T-helper 2 cell treated with Interferon-gamma antibody and Interleukin-4, amounts not matched to agents 100 ng/mL and 5 ng/mL, for 36 hours (primary cell): ENCODE data around the gene TBX2. TPM values are rescaled to one million over a fixed set of nuclear protein-coding genes. Genes with fewer than 3 reads are reported as not detected.

Experiments
- intact Hi-C: fragments of 100-400 bp; cut with micrococcal nuclease; formaldehyde crosslinking; loops from one replicate; pipeline ENCODE4 v1.15.1; 2023
- total RNA-seq: library from RNA; stranded (reverse); gene quantifications from 2 replicates; pipeline ENCODE4 v1.2.3, GENCODE V29; 2022

TBX2 gene
- total RNA-seq, 1 donor from 2014 or later = not detected

- intact Hi-C loops = no loop called here
Measured at GRCh38 chr17:61400717-61401388, 1.2 kb downstream of the TBX2 start.

DNA sequence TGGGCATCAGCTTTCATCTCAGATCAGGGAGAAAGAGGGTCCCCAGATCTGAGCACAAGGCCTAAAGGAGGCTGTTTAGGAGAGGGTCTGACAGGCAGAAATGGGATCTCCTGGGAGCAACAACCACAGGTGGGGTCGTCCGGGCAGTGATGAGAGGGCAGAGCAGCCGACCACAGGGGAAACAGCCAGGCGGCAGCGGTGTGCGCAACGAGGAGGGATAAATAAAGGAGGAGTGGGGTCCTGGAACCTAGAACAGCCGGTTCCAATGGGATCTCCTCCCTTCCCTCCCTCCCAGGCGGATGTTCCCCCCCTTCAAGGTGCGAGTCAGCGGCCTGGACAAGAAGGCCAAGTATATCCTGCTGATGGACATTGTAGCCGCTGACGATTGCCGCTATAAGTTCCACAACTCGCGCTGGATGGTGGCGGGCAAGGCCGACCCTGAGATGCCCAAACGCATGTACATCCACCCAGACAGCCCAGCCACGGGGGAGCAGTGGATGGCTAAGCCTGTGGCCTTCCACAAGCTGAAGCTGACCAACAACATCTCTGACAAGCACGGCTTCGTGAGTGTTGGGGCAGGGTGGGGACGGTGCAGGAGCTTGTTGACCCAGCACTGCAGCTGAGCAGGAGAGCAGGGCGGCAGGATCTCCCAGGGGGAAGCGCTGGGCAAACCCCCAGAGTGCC lies 1.9 kb downstream of the TBX2 start:
- intact Hi-C loops = no loop called here

DNA sequence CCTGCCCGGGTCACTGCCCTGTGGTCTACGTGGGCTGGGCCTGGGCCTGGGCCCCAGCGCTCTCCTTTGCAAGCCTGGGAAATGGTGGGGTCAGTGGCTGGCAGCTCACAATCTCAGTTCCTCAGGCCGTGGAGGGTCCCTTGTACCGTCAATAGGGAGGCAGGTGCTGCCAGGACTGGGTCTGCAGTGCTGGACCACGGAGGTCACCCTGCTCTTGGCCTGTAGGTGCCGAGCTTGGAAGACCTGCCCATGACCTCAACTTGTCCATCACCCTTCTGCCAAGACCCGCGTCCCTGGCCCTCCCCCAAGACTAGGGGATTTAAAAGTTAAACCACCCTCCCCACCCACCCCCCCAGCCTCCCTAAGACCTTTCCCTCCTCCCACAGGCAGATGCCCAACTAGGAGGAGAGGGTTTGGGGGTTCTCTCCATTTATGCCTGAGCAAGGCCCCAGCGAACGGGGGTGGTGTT lies 2.5 kb downstream of the TBX2 start:
- intact Hi-C loops = no loop called here

DNA sequence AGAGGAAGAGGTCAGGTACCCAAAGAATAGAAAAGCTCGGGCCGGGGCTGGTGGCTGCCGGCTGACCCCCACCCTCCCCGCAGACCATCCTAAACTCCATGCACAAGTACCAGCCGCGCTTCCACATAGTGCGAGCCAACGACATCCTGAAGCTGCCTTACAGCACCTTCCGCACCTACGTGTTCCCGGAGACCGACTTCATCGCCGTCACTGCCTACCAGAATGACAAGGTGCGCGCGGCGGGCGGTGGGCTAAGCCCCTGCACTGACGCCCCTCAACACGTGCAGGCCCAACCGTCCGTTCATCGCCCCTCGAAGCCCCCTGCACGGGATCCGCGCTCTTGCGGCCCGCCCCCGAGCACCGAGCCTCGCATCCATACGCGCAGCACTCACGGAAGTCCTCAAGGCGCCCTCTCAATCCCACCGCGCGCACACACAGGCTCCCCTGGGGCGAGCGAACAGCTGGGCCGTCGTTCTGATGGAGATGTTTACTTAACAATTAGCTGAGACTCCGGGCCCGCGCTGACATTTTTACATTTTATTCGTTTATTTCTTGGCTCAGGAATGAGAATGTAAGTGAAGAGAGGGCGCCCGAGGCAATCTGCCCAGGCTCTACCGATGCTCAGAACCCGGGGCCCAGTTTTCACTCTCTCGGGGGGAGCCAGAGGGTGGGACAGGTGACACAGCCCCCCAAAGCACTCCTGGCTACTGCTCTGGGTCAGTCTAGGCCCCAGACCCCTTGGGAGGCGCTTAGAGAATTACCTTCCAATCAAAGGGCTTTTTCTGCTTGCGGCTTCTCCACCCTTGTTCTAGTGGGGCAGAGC lies 3.5 kb downstream of the TBX2 start:
- intact Hi-C loops = no loop called here

DNA sequence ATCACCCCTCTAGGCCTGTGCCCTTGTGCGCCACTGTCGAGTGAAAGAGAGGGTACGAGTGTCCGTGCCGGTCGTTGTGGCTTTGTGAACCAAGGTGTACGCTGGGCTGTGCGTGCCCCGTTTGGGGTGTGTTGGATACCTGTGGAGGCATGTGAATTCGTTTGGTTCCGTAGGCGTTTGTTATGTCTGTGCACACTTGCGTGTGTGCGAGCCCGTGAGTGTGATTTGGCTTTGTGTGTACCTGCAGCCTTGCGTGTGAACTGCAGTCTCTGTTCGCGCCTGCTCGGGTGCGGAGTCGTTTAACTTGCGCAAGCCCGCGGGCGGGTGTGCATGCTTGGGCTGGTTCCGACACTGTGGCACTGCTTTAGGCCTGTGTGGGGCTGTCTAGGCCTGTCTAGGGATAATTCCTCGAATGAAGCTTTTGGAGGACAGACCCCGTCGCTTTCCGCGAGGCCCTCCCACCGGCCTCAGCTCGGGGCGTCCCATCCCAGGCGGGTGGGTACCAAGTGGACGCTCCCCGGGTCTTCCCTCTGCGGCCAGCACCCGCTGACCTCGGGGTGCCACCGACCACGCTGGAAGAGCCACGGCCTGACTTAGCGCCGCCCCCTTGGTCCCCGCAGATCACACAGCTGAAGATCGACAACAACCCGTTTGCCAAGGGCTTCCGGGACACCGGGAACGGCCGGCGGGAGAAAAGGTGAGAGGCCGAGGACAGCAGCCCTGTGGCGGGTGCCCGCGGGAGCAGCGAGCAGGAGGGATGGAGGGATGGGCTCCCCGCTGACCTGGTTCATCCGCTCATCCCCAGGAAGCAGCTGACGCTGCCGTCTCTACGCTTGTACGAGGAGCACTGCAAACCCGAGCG lies 4.4 kb downstream of the TBX2 start:
- intact Hi-C loops = no loop called here

GRCh38 chr17:61404663-61404912 lies 4.9 kb downstream of the TBX2 start:
- intact Hi-C loops = no loop called here

GRCh38 chr17:61404913-61405685 lies 5.5 kb downstream of the TBX2 start:
- intact Hi-C loops = loop anchor here (1.0 kb wide), 1 partner anchor 47 kb away; the partner anchor contains the start of gene TBX4

- intact Hi-C loops = loop anchor here (1.0 kb wide), 1 partner anchor 46 kb away; the partner anchor contains the start of gene TBX4
Measured at GRCh38 chr17:61405686-61406536, 6.3 kb downstream of the TBX2 start.

DNA sequence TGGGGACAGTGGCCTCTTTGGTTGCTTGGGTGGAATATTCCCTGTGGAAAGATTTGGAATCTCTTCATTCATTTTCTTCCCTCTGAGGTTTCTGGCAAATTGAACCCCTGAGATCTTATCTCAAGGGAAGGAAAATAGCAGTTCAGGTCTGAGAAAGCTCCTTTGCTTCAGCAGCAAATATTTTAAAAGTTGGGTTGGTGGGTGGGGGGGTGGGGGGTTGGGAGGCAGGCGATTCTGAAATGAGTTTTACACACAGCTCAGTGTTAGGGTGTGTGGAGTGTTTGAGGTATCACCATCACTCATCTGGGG lies 6.8 kb downstream of the TBX2 start:
- intact Hi-C loops = no loop called here

- intact Hi-C loops = no loop called here
Measured at GRCh38 chr17:61406971-61407911, 7.6 kb downstream of the TBX2 start.

DNA sequence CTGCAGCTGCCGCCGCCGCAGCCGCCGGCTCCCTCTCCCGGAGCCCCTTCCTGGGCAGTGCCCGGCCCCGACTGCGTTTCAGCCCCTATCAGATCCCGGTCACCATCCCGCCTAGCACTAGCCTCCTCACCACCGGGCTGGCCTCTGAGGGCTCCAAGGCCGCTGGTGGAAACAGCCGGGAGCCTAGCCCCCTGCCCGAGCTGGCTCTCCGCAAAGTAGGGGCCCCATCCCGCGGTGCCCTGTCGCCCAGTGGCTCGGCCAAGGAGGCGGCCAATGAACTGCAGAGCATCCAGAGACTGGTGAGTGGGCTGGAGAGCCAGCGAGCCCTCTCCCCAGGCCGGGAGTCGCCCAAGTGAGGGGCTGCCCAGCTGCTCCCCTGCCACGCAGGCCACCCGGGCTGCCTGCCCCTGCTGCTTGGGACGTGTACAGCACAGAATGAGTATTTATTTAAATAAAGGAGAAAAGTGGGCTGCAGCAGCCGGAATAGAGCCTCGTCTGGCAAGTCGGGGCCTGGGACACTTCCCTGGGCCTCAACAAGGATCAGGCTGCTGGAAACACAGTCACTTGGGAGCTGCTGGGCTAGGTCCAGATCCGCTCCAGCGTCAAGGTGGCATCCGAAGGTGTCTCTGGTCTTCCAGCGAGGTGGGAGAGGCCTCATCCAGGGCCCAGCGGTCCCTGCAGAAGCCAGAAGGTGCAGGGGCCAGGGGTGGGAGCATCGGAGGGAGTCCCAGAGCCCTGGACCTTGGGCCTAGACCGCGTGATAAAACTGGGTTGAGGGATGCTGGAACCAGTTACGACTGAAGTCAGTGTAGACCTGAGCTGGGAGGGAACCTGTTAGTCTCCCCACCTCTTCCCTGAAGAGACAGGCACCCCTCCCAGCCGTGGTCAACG lies 8.8 kb downstream of the TBX2 start:
- intact Hi-C loops = no loop called here

DNA sequence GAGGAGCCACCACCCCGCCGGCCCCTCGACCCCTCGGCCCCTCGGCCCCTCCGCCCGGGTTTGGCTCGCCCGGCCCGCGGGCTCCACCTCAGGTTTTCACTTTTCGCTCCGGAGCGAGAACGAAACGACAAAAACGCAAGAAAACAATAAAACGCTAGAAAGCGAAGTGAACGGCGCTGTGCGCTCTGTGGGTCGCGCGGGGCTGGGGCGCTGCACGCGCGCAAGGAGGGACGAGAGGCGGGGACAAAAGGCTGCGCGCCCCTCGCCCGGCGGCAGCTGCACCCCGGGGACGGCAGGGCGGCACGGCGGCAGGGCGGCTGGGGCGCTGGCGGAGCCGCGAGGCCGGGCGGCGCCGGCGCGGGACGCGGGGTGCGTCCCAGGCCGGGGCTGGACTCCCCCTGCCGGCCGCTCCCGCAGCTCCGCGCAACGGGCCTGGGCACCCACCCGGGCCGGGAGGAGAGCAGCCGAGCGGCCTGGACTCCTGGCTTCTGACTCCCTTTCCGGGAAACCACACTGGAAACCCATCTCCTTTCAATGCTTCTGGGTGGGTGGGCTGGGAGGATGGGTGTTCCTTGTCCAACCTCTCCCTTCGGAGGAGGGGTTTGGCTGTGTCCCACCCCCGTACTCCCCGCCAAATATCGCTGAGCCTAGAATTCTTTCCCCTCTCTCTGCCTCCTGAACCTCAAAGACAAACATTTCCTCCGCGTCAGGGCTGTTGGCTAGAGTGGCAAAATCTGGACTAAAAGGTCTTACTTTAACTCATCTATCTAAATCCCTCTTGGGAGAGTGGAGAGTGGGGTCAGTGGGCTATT lies 9.9 kb downstream of the TBX2 start:
- intact Hi-C loops = no loop called here

DNA sequence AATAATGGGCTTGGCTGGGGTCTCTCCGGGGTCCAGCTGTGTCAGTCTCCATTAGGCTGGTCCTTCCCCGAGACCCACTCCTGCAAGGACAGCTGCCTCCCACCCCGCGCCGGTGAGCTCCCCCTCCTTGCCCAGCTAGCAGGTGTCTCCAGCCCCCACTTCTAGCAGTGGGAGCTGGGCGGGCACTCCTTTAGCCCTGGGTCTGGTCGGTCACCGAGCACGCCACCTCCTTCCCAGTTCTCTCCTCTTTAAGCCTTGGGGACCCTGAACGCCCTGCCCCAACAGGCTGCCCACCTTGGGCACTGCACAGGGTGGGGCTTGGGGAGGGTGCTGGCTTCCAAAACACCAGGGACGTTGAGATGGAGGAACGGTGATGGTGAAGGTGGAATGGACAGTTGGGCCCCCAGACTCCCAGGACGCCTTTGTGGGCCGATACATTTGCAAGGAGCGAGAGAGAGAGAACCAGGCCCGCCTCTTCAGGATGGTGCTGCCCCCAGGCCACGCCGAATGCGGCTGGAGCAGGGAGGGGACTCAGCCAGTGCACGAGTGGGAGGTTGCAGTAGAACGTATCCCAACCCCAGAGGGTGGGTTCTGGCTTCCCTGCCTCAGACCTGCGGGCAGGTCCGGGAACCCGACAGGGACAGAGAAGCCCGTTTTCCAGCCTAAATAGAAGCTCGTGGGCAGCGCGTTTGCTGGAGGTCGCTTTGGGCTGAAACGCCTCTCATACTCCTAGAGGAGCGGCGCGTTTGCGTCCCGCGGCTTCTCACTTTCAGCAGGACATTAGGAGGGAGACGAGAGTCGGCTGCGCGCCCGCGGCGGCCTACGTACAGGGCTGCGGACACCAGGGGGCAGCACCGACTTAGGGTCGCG lies 10.7 kb downstream of the TBX2 start:
- intact Hi-C loops = no loop called here

DNA sequence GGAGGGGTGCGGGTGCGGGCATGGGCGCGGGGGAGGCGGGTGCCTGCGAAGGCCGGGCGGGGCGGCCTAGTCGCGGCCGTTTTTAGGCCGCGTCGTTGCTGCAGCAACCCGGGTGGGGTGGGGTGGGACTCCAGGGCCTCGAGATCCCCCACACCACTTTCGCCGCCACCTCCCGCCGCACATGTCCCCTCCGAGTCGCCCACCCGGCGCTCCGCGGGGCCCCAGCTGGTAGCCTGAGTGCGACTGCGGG lies 11.3 kb downstream of the TBX2 start:
- intact Hi-C loops = no loop called here

GRCh38 chr17:61411261-61412142 lies 11.9 kb downstream of the TBX2 start:
- intact Hi-C loops = loop anchor here (1.0 to 2.0 kb wide), 3 partner anchors 140 to 425 kb away; no protein-coding TSS in a partner anchor
